A673 (cell line): ENCODE measurements around the gene C11orf21. TPM values are rescaled to one million over a fixed set of nuclear protein-coding genes. Genes with fewer than 3 reads are reported as not detected.

ENCODE experiments used
- BruUV-seq: library from RNA; stranded (reverse); fragments of 400-500 nt; replicated peaks from 2 replicates; lab custom pipeline; 2021; lab: Mats Ljungman, UMichigan
- CTCF ChIA-PET: fragments of 300-600 bp; sonication (Branson Sonifier 250); formaldehyde crosslinking; loops from one replicate; lab custom pipeline; 2022; ENCODE audit warnings: antibody characterized with exemption; lab: Charles Lee
- POLR2A ChIA-PET: fragments of 300-600 bp; sonication (Branson Sonifier 250); formaldehyde crosslinking; loops from one replicate; lab custom pipeline; 2022; ENCODE audit warnings: antibody characterized with exemption; ENCODE audit not compliant: low non-redundant PET; lab: Charles Lee
- DNase-seq: peaks from one replicate; pipeline ENCODE4 v3.0.0-alpha.2; 2015; ENCODE audit warnings: low spot score
- H3K27ac ChIP-seq: fragments of 200-600 bp; sonication (generic); 2 replicates; pipeline ENCODE4 v1.5.1; 2016; ENCODE audit warnings: mixed run types, low read depth, mild to moderate bottlenecking, mixed read lengths, antibody characterized with exemption, low read length; ENCODE audit not compliant: poor library complexity, severe bottlenecking
- H3K27me3 ChIP-seq: fragments of 200-600 bp; sonication (generic); replicated peaks from 2 replicates; pipeline ENCODE4 v1.6.1; 2017; ENCODE audit warnings: mixed run types, low read depth, mild to moderate bottlenecking, mixed read lengths, antibody characterized with exemption, low read length; ENCODE audit not compliant: insufficient read depth, poor library complexity
- H3K36me3 ChIP-seq: fragments of 200-600 bp; sonication (generic); 2 replicates; pipeline ENCODE4 v1.6.1; 2016; ENCODE audit warnings: mixed run types, mild to moderate bottlenecking, mixed read lengths, antibody characterized with exemption, low read length; ENCODE audit not compliant: insufficient read depth, poor library complexity, severe bottlenecking
- H3K4me1 ChIP-seq: fragments of 200-600 bp; sonication (generic); 2 replicates; pipeline ENCODE4 v1.6.1; 2017; ENCODE audit warnings: mixed run types, mild to moderate bottlenecking, mixed read lengths, antibody characterized with exemption, low read length; ENCODE audit not compliant: insufficient read depth, poor library complexity, severe bottlenecking
- H3K4me3 ChIP-seq: fragments of 200-600 bp; sonication (generic); 2 replicates; pipeline ENCODE4 v1.5.1; 2016; ENCODE audit warnings: low read depth, mixed run types, mild to moderate bottlenecking, mixed read lengths, low read length; ENCODE audit not compliant: poor library complexity, severe bottlenecking
- H3K9me3 ChIP-seq: fragments of 200-600 bp; sonication (generic); 2 replicates; pipeline ENCODE4 v1.6.1; 2016; ENCODE audit warnings: mixed run types, low read depth, mild to moderate bottlenecking, mixed read lengths, antibody characterized with exemption, low read length; ENCODE audit not compliant: poor library complexity, severe bottlenecking
- EZH2 ChIP-seq: fragments of 200-600 bp; sonication (generic); IDR thresholded peaks from 2 replicates; pipeline ENCODE4 v1.6.1; 2017; ENCODE audit warnings: borderline replicate concordance, low read depth, mild to moderate bottlenecking, mixed read lengths, antibody characterized with exemption, low read length; ENCODE audit not compliant: poor library complexity, severe bottlenecking
- intact Hi-C: fragments of 100-400 bp; cut with micrococcal nuclease; formaldehyde crosslinking; loops from one replicate; pipeline ENCODE4 v1.10.0; 2022; ENCODE audit not compliant: unreplicated experiment
- total RNA-seq: library from RNA; stranded (reverse); gene quantifications from 2 replicates; pipeline ENCODE4 v1.2.3, GENCODE V29; 2021
- TF ChIP-seq, protein P1 (sequence below): fragments of 300-800, 200-600 bp; sonication (generic); conservative IDR thresholded peaks from 2 replicates; pipeline ENCODE4 v1.5.1; 2017; ENCODE audit warnings: low read depth, mild to moderate bottlenecking, antibody characterized with exemption, low read length, moderate library complexity, mixed read lengths

Gene C11orf21
- total RNA-seq, 1 experiment from 2014 or later = not detected

DNA sequence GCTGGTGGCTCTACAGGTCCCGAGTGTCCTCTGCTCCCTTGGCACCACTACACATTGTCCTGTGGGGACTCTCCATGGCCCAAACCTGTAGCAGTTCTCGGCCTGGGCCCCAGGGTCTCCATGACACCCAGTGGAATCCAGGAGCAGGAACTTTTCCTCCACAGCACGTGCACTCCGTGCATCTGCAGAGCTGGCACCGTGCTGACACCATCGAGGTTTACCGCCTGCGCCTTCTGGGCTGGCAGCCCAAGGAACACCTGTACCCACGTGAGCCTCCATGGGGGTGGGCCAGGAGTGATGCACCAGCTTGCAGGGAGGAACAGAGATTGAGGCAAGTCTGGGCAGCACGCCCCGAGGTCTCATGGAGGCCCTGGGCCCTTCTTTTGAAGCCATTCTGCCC lies 25.3 kb upstream of the C11orf21 start:
- ChIA-PET CTCF (no interaction called here), POLR2A (no interaction called here)
- intact Hi-C loops = no loop called here
- no peaks in the 10 kb centered on the region for H3K27me3 ChIP-seq
- TF ChIP-seq EZH2 = no peak
- TF ChIP-seq, protein P1, sequence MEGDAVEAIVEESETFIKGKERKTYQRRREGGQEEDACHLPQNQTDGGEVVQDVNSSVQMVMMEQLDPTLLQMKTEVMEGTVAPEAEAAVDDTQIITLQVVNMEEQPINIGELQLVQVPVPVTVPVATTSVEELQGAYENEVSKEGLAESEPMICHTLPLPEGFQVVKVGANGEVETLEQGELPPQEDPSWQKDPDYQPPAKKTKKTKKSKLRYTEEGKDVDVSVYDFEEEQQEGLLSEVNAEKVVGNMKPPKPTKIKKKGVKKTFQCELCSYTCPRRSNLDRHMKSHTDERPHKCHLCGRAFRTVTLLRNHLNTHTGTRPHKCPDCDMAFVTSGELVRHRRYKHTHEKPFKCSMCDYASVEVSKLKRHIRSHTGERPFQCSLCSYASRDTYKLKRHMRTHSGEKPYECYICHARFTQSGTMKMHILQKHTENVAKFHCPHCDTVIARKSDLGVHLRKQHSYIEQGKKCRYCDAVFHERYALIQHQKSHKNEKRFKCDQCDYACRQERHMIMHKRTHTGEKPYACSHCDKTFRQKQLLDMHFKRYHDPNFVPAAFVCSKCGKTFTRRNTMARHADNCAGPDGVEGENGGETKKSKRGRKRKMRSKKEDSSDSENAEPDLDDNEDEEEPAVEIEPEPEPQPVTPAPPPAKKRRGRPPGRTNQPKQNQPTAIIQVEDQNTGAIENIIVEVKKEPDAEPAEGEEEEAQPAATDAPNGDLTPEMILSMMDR = no peak
- BruUV-seq = no TSS peak
- H3K27ac ChIP-seq = no peak overlapping the region
- H3K4me3 ChIP-seq = no peak overlapping the region
- no peaks in the 10 kb centered on the region for H3K9me3 ChIP-seq
- H3K36me3 ChIP-seq = no peaks in the 10 kb centered on the region
- H3K4me1 ChIP-seq = no peaks in the 10 kb centered on the region
- DNase-seq = no peak

DNA sequence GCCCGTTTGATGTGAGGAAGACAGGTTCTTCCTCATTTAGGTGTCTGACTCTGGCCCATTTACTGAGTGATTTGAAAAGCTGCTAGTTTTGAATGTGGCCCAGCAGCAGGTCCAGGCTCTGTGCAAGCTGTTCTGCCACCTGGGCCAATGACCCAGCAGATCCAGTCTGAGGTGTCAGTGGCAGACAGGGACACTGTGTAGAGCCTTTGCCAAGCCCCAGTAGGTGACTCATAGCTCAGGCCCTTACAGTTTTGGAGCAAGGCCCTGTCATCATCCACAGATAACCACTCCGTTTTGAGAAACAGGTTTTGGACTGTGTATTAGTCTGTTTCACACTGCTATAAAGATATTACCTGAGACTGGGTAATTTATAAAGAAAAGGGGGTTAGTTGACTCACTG lies 24.0 kb upstream of the C11orf21 start:
- ChIA-PET CTCF (no interaction called here), POLR2A (no interaction called here)
- no peaks in the 10 kb centered on the region for H3K9me3 ChIP-seq
- no peaks in the 10 kb centered on the region for H3K36me3 ChIP-seq
- H3K4me1 ChIP-seq = no peaks in the 10 kb centered on the region
- no peak overlapping the region for H3K27ac ChIP-seq
- no peak for DNase-seq
- intact Hi-C loops = no loop called here
- BruUV-seq = no TSS peak
- no peak overlapping the region for H3K4me3 ChIP-seq
- TF ChIP-seq EZH2 = no peak
- TF ChIP-seq, protein P1 = no peak
- H3K27me3 ChIP-seq = no peaks in the 10 kb centered on the region

DNA sequence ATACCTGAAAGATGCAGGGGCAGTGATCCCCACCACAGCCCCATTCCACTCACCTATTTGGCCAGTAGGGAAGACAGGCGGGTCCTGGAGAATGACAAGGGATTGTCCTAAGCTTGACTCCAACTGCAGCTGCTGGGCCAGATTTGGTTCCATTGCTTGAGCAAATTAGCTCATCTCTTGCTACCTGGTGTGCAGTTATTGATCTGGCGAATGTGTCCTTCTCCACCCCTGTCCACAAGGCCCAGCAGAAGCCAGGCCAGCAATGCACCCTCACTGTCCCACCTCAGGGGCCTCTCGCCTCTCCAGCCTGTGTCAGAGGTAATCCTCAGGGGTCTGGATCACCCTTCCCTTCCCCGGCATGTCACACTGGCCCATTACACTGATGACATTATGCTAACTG lies 23.4 kb upstream of the C11orf21 start:
- no peak overlapping the region for H3K27ac ChIP-seq
- no peak for DNase-seq
- no peak overlapping the region for H3K4me3 ChIP-seq
- no peaks in the 10 kb centered on the region for H3K9me3 ChIP-seq
- no peak for TF ChIP-seq EZH2
- TF ChIP-seq, protein P1 = no peak
- intact Hi-C loops = no loop called here
- no TSS peak for BruUV-seq
- POLR2A ChIA-PET = no interaction called here
- H3K36me3 ChIP-seq = no peaks in the 10 kb centered on the region
- no peaks in the 10 kb centered on the region for H3K4me1 ChIP-seq
- no peaks in the 10 kb centered on the region for H3K27me3 ChIP-seq
- CTCF ChIA-PET = no interaction called here
